Suppressor macrophage (primary cell): ENCODE results near the gene ZNF878.

Experiments
- DNase-seq, 4 experiments: peaks; one replicate each; pipeline ENCODE4 v3.0.0-alpha.2; 2020 to 2022

The ZNF878 gene

GRCh38 chr19:12034620-12035019 lies 18.1 kb downstream of the ZNF878 start:
- no peak for DNase-seq

GRCh38 chr19:12034198-12034597 lies 18.6 kb downstream of the ZNF878 start:
- DNase-seq, result no peak

- no peak for DNase-seq
These were observed 37.0 kb downstream of the ZNF878 start for GRCh38 chr19:12015753-12016116.

- no peak for DNase-seq
These were observed 37.6 kb downstream of the ZNF878 start for GRCh38 chr19:12015015-12015752.

GRCh38 chr19:12000152-12000981 lies 52.4 kb downstream of the ZNF878 start:
- no peak for DNase-seq

- no peak for DNase-seq
These were observed 57.6 kb downstream of the ZNF878 start for GRCh38 chr19:11995174-11995573.
